ENCODE results near the gene RBM20. TPM values are rescaled to one million over a fixed set of nuclear protein-coding genes. Genes with fewer than 3 reads are reported as not detected.

Gene RBM20
- total RNA-seq, 1 experiment from 2014 or later: 0.10 TPM

- Histone ChIP-seq H3K27me3 (ENCODE audit: control insufficient read depth, insufficient read depth, low read length) (peaks cover 22% of the 10 kb centered on the region), H3K27ac (ENCODE audit: low read length) (no peak overlapping the region; the same call in 1 of the 2 replicates), H3K36me3 (ENCODE audit: control insufficient read depth, insufficient read depth, low read length) (no peaks in the 10 kb centered on the region), H3K9me3 (ENCODE audit: control insufficient read depth, insufficient read depth, low read depth, low read length) (no peaks in the 10 kb centered on the region), H3K4me3 (ENCODE audit: low read depth in 2 of 2, low read length in 2 of 2) (peak overlapping the region; percentile 60 to 73), H3K4me1 (ENCODE audit: control insufficient read depth, insufficient read depth, low read length) (0 out of 2 replicates have a peak, but pooled peaks cover 2% of the 10 kb centered on the region)
- DNase-seq (ENCODE audit: low read depth, low spot score) (no peak), ATAC-seq (peak; percentile 57)
- TF ChIP-seq CTCF (IDR thresholded peaks at IDR 0.05) (no peak), REST (IDR thresholded peaks at IDR 0.05; ENCODE audit: insufficient read depth in 1 of 2, low read depth in 2 of 2, low read length in 1 of 2) (no peak), SIN3A (IDR thresholded peaks at IDR 0.05; ENCODE audit: borderline replicate concordance, insufficient read depth, low read depth, low read length) (no peak), TCF7L2 (IDR thresholded peaks at IDR 0.05; ENCODE audit: low read depth, low read length) (no peak), POLR2AphosphoS5 (IDR thresholded peaks at IDR 0.05; ENCODE audit: low read depth, low read length) (no peak)
- ChIA-PET POLR2A (interaction anchor here (0.5 kb wide), 1 partner anchor 59 kb away, joined by 7 read pairs; no protein-coding TSS in a partner anchor), CTCF (interaction anchor here (0.6 to 1.2 kb wide), 4 partner anchors 11 to 62 kb away, joined by 3 to 4 read pairs (median 4); no protein-coding TSS in a partner anchor)
- no TSS peak for BruUV-seq (replicated peaks)
- in situ Hi-C loops (cut with HindIII; ENCODE audit: low pct_unique_long_range_greater_than_20kb, low sequenced_read_pairs) (no loop called here), intact Hi-C loops (cut with micrococcal nuclease; ENCODE audit: unreplicated experiment) (no loop called here)
These were observed 28.4 kb downstream of the RBM20 start for GRCh38 chr10:110672580-110672919.

- Histone ChIP-seq H3K36me3 (ENCODE audit: control insufficient read depth, insufficient read depth, low read length) (no peaks in the 10 kb centered on the region), H3K27me3 (ENCODE audit: control insufficient read depth, insufficient read depth, low read length) (peaks cover 26% of the 10 kb centered on the region), H3K4me1 (ENCODE audit: control insufficient read depth, insufficient read depth, low read length) (0 out of 2 replicates have a peak, but pooled peaks cover 2% of the 10 kb centered on the region), H3K9me3 (ENCODE audit: control insufficient read depth, insufficient read depth, low read depth, low read length) (no peaks in the 10 kb centered on the region), H3K4me3 (ENCODE audit: low read depth in 2 of 2, low read length in 2 of 2) (no peak overlapping the region), H3K27ac (ENCODE audit: low read length) (no peak overlapping the region)
- intact Hi-C loops (cut with micrococcal nuclease; ENCODE audit: unreplicated experiment) (no loop called here), in situ Hi-C loops (cut with HindIII; ENCODE audit: low pct_unique_long_range_greater_than_20kb, low sequenced_read_pairs) (no loop called here)
- no TSS peak for BruUV-seq (replicated peaks)
- POLR2A ChIA-PET: no interaction called here
- CTCF ChIA-PET: no interaction called here
- ATAC-seq: no peak
- no peak for DNase-seq (ENCODE audit: low read depth, low spot score)
- no peak for TF ChIP-seq TCF7L2 (IDR thresholded peaks at IDR 0.05; ENCODE audit: low read depth, low read length)
- no peak for TF ChIP-seq REST (IDR thresholded peaks at IDR 0.05; ENCODE audit: insufficient read depth in 1 of 2, low read depth in 2 of 2, low read length in 1 of 2)
- no peak for TF ChIP-seq POLR2AphosphoS5 (IDR thresholded peaks at IDR 0.05; ENCODE audit: low read depth, low read length)
- TF ChIP-seq CTCF (IDR thresholded peaks at IDR 0.05): no peak
- no peak for TF ChIP-seq SIN3A (IDR thresholded peaks at IDR 0.05; ENCODE audit: borderline replicate concordance, insufficient read depth, low read depth, low read length)
These were observed 31.9 kb downstream of the RBM20 start for GRCh38 chr10:110676016-110676415.

All from Panc1 (cell line).